A673 (cell line): ENCODE measurements around the gene HS3ST5. TPM values are rescaled to one million over a fixed set of nuclear protein-coding genes. Genes with fewer than 3 reads are reported as not detected.

Experiments used
- BruUV-seq: library from RNA; stranded (reverse); fragments of 400-500 nt; replicated peaks from 2 replicates; lab custom pipeline; 2021; lab: Mats Ljungman, UMichigan
- CTCF ChIA-PET: fragments of 300-600 bp; sonication (Branson Sonifier 250); formaldehyde crosslinking; loops from one replicate; lab custom pipeline; 2022; ENCODE audit warnings: antibody characterized with exemption; lab: Charles Lee
- POLR2A ChIA-PET: fragments of 300-600 bp; sonication (Branson Sonifier 250); formaldehyde crosslinking; loops from one replicate; lab custom pipeline; 2022; ENCODE audit warnings: antibody characterized with exemption; ENCODE audit not compliant: low non-redundant PET; lab: Charles Lee
- DNase-seq: peaks from one replicate; pipeline ENCODE4 v3.0.0-alpha.2; 2015; ENCODE audit warnings: low spot score
- H3K27ac ChIP-seq: fragments of 200-600 bp; sonication (generic); 2 replicates; pipeline ENCODE4 v1.5.1; 2016; ENCODE audit warnings: mixed run types, low read depth, mild to moderate bottlenecking, mixed read lengths, antibody characterized with exemption, low read length; ENCODE audit not compliant: poor library complexity, severe bottlenecking
- H3K27me3 ChIP-seq: fragments of 200-600 bp; sonication (generic); replicated peaks from 2 replicates; pipeline ENCODE4 v1.6.1; 2017; ENCODE audit warnings: mixed run types, low read depth, mild to moderate bottlenecking, mixed read lengths, antibody characterized with exemption, low read length; ENCODE audit not compliant: insufficient read depth, poor library complexity
- H3K36me3 ChIP-seq: fragments of 200-600 bp; sonication (generic); 2 replicates; pipeline ENCODE4 v1.6.1; 2016; ENCODE audit warnings: mixed run types, mild to moderate bottlenecking, mixed read lengths, antibody characterized with exemption, low read length; ENCODE audit not compliant: insufficient read depth, poor library complexity, severe bottlenecking
- H3K4me1 ChIP-seq: fragments of 200-600 bp; sonication (generic); 2 replicates; pipeline ENCODE4 v1.6.1; 2017; ENCODE audit warnings: mixed run types, mild to moderate bottlenecking, mixed read lengths, antibody characterized with exemption, low read length; ENCODE audit not compliant: insufficient read depth, poor library complexity, severe bottlenecking
- H3K4me3 ChIP-seq: fragments of 200-600 bp; sonication (generic); 2 replicates; pipeline ENCODE4 v1.5.1; 2016; ENCODE audit warnings: low read depth, mixed run types, mild to moderate bottlenecking, mixed read lengths, low read length; ENCODE audit not compliant: poor library complexity, severe bottlenecking
- H3K9me3 ChIP-seq: fragments of 200-600 bp; sonication (generic); 2 replicates; pipeline ENCODE4 v1.6.1; 2016; ENCODE audit warnings: mixed run types, low read depth, mild to moderate bottlenecking, mixed read lengths, antibody characterized with exemption, low read length; ENCODE audit not compliant: poor library complexity, severe bottlenecking
- CTCF ChIP-seq: fragments of 300-800, 200-600 bp; sonication (generic); conservative IDR thresholded peaks from 2 replicates; pipeline ENCODE4 v1.5.1; 2017; ENCODE audit warnings: low read depth, mild to moderate bottlenecking, antibody characterized with exemption, low read length, moderate library complexity, mixed read lengths
- EZH2 ChIP-seq: fragments of 200-600 bp; sonication (generic); IDR thresholded peaks from 2 replicates; pipeline ENCODE4 v1.6.1; 2017; ENCODE audit warnings: borderline replicate concordance, low read depth, mild to moderate bottlenecking, mixed read lengths, antibody characterized with exemption, low read length; ENCODE audit not compliant: poor library complexity, severe bottlenecking
- intact Hi-C: fragments of 100-400 bp; cut with micrococcal nuclease; formaldehyde crosslinking; loops from one replicate; pipeline ENCODE4 v1.10.0; 2022; ENCODE audit not compliant: unreplicated experiment
- total RNA-seq: library from RNA; stranded (reverse); gene quantifications from 2 replicates; pipeline ENCODE4 v1.2.3, GENCODE V29; 2021

Gene HS3ST5
- total RNA-seq, 1 experiment from 2014 or later = not detected

- Histone ChIP-seq H3K36me3 (no peaks in the 10 kb centered on the region), H3K27ac (no peak overlapping the region), H3K9me3 (no peaks in the 10 kb centered on the region), H3K4me3 (no peak overlapping the region), H3K4me1 (no peaks in the 10 kb centered on the region), H3K27me3 (no peaks in the 10 kb centered on the region)
- DNase-seq = no peak
- ChIA-PET POLR2A (no interaction called here), CTCF (no interaction called here)
- BruUV-seq = no TSS peak
- intact Hi-C loops = no loop called here
- no peak for TF ChIP-seq EZH2
- no peak for TF ChIP-seq CTCF
Measured at GRCh38 chr6:114258376-114258775, 84.4 kb downstream of the HS3ST5 start.

GRCh38 chr6:114253431-114253830, 89.4 kb downstream of the HS3ST5 start:
- Histone ChIP-seq H3K4me3 (no peak overlapping the region), H3K4me1 (no peaks in the 10 kb centered on the region), H3K9me3 (no peaks in the 10 kb centered on the region), H3K27ac (no peak overlapping the region), H3K36me3 (no peaks in the 10 kb centered on the region), H3K27me3 (no peaks in the 10 kb centered on the region)
- intact Hi-C loops = no loop called here
- DNase-seq = no peak
- POLR2A ChIA-PET = no interaction called here
- CTCF ChIA-PET = no interaction called here
- BruUV-seq = no TSS peak
- no peak for TF ChIP-seq CTCF
- no peak for TF ChIP-seq EZH2

GRCh38 chr6:114249522-114249921, 93.3 kb downstream of the HS3ST5 start:
- DNase-seq = no peak
- CTCF ChIA-PET = no interaction called here
- no peak overlapping the region for H3K27ac ChIP-seq
- H3K9me3 ChIP-seq = no peaks in the 10 kb centered on the region
- POLR2A ChIA-PET = no interaction called here
- H3K27me3 ChIP-seq = no peaks in the 10 kb centered on the region
- no peaks in the 10 kb centered on the region for H3K4me1 ChIP-seq
- H3K4me3 ChIP-seq = no peak overlapping the region
- TF ChIP-seq CTCF (no peak), EZH2 (no peak)
- H3K36me3 ChIP-seq = no peaks in the 10 kb centered on the region
- BruUV-seq = no TSS peak
- intact Hi-C loops = no loop called here
